ENCODE measurements around the gene RNF212.

The RNF212 gene

DNA sequence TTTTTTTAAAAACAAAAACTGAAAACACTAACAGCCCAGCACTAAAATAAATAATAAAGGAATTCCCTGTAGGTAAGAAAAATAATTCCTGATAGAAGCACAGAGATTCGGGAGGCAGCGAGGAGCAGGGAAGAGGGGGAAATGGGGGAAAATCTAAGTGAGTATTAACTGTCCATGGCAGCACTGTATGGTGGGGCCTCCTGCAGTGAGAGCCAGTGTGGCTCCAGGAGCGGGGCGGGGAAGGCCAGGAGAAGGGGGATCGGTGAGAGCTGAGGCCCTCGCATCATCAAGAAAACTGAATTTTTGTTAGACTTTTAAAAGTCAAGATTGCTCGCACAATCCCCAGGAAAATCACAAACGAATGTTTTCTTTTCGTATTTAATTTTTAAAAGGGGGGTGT, 14.1 kb downstream of the RNF212 start:
- CTCF ChIA-PET, result no interaction called here
- TF ChIP-seq, protein P1, sequence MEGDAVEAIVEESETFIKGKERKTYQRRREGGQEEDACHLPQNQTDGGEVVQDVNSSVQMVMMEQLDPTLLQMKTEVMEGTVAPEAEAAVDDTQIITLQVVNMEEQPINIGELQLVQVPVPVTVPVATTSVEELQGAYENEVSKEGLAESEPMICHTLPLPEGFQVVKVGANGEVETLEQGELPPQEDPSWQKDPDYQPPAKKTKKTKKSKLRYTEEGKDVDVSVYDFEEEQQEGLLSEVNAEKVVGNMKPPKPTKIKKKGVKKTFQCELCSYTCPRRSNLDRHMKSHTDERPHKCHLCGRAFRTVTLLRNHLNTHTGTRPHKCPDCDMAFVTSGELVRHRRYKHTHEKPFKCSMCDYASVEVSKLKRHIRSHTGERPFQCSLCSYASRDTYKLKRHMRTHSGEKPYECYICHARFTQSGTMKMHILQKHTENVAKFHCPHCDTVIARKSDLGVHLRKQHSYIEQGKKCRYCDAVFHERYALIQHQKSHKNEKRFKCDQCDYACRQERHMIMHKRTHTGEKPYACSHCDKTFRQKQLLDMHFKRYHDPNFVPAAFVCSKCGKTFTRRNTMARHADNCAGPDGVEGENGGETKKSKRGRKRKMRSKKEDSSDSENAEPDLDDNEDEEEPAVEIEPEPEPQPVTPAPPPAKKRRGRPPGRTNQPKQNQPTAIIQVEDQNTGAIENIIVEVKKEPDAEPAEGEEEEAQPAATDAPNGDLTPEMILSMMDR (conservative IDR thresholded peaks at IDR 0.05; ENCODE audit: low read depth), result no peak
- POLR2A ChIA-PET (ENCODE audit: low non-redundant PET), result no interaction called here
- H3K27ac ChIP-seq, result no peak overlapping the region
- no peak for DNase-seq (ENCODE audit: low spot score)

DNA sequence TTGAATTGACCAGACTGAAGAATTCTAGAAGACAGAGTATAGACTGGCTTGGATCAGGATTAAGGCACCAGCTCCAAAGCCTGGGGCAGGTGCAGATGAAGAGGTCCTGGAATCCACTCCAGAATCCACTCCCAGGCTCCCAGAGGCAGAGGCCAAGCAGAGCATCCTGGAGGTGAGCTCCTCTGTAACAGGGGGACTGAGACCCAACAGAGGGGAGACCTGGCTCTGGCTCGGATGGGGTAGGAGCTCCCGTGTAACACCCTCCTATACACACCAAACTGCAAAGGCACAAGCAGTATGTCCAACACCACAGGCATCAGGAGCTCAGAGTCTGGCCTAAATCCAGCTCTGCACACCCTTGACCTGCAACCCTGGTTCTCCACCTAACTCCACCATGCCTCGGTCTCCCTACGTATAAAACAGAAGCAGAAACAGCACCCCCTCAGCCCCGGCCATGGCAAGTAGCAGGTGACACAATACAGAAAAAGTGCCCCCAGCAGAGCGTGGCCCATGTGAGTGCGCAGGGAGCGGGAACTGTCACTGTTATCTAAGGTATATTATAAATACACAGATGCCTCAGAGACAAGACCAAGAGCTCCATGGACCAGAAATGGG, 14.9 kb downstream of the RNF212 start:
- H3K27ac ChIP-seq, result no peak overlapping the region
- TF ChIP-seq, protein P1 (conservative IDR thresholded peaks at IDR 0.05; ENCODE audit: low read depth), result no peak
- ChIA-PET CTCF (no interaction called here), POLR2A (ENCODE audit: low non-redundant PET) (no interaction called here)
- no peak for DNase-seq (ENCODE audit: low spot score)

GRCh38 chr4:1097553-1097952, 15.8 kb downstream of the RNF212 start:
- ChIA-PET POLR2A (ENCODE audit: low non-redundant PET) (no interaction called here), CTCF (no interaction called here)
- H3K27ac ChIP-seq, result no peak overlapping the region
- TF ChIP-seq, protein P1 (conservative IDR thresholded peaks at IDR 0.05; ENCODE audit: low read depth), result no peak
- DNase-seq (ENCODE audit: low spot score), result no peak

- POLR2A ChIA-PET (ENCODE audit: low non-redundant PET), result no interaction called here
- DNase-seq (ENCODE audit: low spot score), result no peak
- CTCF ChIA-PET, result no interaction called here
- H3K27ac ChIP-seq, result no peak overlapping the region
- TF ChIP-seq, protein P1 (conservative IDR thresholded peaks at IDR 0.05; ENCODE audit: low read depth), result no peak
Measured at GRCh38 chr4:1096841-1097240, 16.5 kb downstream of the RNF212 start.

GRCh38 chr4:1094336-1094690, 19.1 kb downstream of the RNF212 start:
- no peak for DNase-seq (ENCODE audit: low spot score)
- H3K27ac ChIP-seq, result no peak overlapping the region
- POLR2A ChIA-PET (ENCODE audit: low non-redundant PET), result interaction anchor here (0.6 kb wide), 1 partner anchor 78 kb away, joined by 4 read pairs; no protein-coding TSS in a partner anchor
- TF ChIP-seq, protein P1 (conservative IDR thresholded peaks at IDR 0.05; ENCODE audit: low read depth), result no peak
- CTCF ChIA-PET, result no interaction called here

GRCh38 chr4:1093391-1094335, 19.7 kb downstream of the RNF212 start:
- H3K27ac ChIP-seq, result no peak overlapping the region
- TF ChIP-seq, protein P1 (conservative IDR thresholded peaks at IDR 0.05; ENCODE audit: low read depth), result no peak
- POLR2A ChIA-PET (ENCODE audit: low non-redundant PET), result no interaction called here
- no peak for DNase-seq (ENCODE audit: low spot score)
- CTCF ChIA-PET, result no interaction called here
